Ammon's horn (tissue), 1 donor: ENCODE data around the gene CTSF.
"Not testable (repeated sequence)": the region's sequence is repeated elsewhere in the genome, so short reads cannot be mapped to it uniquely, and the experiment has no call there.

ENCODE experiments used
- DNase-seq: peaks from one replicate; pipeline ENCODE4 v3.0.0-alpha.2; 2016; ENCODE audit warnings: low spot score

Gene CTSF

GRCh38 chr11:66559142-66559865 lies 9.1 kb downstream of the CTSF start:
- DNase-seq = no peak

DNA sequence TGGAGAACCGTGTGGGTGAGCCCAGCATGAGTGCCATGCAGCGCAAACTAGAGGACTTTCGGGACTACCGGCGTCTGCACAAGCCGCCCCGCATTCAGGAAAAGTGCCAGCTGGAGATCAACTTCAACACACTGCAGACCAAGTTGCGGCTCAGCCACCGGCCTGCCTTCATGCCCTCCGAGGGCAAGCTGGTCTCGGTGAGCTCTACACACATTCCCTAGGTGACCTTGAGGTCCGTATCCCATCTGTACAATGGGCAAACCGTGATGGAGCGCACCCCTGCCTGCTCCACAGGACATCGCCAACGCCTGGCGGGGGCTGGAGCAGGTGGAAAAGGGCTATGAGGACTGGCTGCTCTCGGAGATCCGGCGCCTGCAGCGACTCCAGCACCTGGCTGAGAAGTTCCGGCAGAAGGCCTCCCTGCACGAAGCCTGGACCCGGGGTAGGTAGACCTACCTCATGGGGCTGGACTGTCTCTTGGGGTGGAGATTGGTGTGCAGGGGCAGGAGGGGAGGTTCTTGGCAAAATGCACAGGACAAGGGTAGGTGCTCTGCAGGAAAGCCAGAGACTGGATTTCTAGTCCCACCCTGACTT lies 10.6 kb downstream of the CTSF start:
- no peak for DNase-seq

DNA sequence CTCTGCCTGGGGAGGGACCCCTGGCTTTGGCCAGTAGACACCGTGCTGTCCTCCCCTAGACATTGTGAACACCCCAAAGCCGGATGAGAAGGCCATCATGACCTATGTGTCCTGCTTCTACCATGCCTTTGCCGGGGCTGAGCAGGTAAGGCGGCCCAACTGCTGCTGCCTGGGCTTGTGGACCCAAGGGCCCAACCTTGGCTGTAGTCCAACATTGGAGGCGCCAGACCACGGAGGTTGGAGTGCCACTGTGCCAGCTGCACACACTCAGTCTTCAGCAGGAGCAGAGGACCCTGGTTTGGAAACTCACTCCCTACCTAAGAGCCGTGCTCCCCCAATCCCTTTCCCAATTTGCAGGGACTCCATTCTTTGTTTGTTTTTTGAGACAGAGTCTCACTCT lies 12.3 kb downstream of the CTSF start:
- no peak for DNase-seq

GRCh38 chr11:66555416-66555815 lies 13.0 kb downstream of the CTSF start:
- DNase-seq = no peak

DNA sequence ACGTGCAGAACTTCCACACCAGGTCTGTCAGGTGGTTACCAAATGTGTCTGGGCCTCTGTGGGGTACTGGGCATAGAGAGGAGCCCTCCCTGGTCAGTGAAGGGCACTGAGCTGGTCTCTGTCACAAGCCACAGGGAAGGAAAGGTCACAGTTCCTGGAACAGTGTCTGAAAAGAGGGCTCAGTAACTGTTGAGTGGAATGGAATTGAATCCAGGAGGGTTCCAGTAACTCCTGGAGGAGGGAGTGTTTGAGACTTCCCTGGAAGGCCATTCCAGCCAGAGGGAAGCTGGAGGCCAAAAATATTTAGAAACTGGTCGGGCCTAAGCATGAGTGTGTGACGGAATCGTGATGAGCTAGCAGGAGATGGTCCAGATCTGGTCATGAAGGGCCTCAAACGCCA lies 13.8 kb downstream of the CTSF start:
- DNase-seq = no peak

DNA sequence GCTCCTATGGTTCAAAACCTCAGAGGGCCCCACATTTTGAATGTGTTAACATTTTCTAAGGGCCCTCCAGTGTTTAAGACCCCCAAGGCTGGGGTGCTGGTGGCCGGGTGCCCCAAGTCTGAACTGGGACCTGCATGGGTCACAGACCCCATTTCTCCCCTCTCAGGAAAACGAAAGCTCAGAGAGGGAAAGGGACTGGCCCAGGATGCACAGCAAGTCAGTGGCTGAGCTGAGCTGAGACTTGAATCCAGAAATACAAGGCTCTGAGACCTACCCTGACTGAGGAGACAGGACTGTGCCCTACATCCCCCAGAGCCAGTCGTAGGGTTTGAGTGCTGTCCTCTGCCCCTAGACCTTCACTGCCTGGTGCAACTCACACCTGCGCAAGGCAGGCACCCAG lies 17.5 kb downstream of the CTSF start:
- DNase-seq = no peak

GRCh38 chr11:66549696-66550095 lies 18.7 kb downstream of the CTSF start:
- no peak for DNase-seq

DNA sequence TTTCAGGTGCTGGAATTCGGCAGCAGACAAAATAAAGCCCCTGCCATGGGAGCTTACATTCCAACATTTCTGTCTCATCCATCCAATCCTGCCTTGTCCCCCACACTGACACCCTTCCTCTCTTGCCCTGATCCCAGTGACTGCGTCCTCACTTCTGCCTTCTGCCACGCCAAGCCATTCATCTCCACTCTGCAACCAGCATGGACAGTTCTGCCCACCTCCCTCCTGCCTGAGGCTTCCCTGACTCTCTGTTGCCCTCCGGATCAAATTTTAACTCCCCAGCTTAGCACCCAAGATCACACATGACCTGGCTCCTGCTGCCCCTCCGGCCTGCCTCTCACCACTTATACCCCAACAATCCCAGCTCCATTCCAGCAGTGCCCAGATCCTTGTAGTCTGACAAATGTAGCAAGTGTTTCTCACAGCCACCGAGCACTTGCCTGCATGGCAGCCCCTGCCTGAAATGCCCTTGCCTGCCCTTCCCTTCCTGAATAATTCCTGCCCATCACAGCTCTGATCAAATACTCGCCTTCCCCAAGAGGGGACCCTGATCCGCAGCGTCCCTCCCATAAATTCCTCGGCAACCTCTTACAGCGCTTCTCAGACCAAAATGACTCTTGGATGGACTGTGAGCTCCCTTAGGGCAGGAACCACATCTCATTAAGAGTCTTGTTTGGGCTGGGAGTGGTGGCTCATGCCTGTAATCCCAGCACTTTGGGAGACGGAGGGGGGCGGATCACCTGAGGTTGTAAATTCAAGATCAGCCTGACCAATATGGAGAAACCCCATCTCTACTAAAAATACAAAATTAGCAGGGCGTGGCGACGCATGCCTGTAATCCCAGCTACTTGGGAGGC lies 19.4 kb downstream of the CTSF start:
- no peak for DNase-seq

GRCh38 chr11:66548041-66548440 lies 20.4 kb downstream of the CTSF start:
- DNase-seq = no peak

GRCh38 chr11:66547662-66548009 lies 20.8 kb downstream of the CTSF start:
- no peak for DNase-seq

- no peak for DNase-seq
These were observed 21.3 kb downstream of the CTSF start for GRCh38 chr11:66546966-66547661.

DNA sequence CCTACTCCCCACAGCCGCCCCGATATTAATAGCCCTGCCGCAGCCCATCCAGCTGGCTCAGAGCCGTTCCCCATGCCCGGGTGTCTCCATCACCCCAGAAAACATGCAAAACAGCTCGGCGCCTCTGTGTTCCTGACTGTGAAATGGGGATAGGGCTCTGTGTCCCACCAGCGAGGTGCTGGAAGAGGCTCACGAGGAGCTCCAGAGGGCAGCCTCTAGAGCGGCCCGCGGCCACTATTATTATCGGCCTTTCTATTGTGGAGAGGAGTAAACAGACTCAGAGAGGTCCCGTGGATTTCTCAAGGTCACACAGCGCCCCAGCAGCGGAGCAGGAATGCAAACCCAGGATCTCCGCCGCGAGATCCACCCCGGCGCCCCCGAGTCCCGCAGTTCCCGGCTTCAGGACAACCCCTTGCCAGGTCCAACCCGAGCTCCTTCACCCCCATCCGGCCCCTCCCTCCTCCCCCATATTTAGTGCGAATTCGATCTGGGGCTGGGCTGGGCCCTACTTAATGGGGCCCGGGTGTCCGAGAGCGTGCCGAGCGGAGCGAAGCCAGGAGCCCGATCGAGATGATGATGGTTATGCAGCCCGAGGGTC lies 21.9 kb downstream of the CTSF start, which contains the start of gene ACTN3:
TSS of gene ACTN3 (plus strand) at position 536 of the 598 bp plus-strand sequence. CDS start at position 571, 35 bp downstream.
- DNase-seq = no peak

GRCh38 chr11:66545701-66546367 lies 22.6 kb downstream of the CTSF start, which contains the start of gene ZDHHC24:
ZDHHC24 (minus strand) TSS chr11:66546048; CDS start chr11:66546003, 45 bp downstream.
- DNase-seq = peak; percentile 98

DNA sequence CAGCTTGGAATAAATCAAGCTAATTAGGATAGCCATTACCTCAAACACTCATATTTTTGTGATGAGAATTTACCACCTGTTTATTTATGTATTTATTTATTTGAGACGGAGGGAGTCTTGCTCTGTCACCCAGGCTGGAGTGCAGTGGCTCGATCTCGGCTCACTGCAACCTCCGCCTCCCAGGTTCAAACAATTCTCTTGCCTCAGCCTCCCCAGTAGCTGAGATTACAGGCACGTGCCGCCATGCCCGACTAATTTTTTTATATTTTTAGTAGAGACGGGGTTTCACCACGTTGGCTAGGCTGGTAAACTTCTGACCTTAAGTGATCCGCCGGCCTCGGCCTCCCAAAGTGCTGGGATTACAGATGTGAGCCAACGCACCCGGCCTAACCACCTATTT lies 23.5 kb downstream of the CTSF start:
- DNase-seq = not testable (repeated sequence)

DNA sequence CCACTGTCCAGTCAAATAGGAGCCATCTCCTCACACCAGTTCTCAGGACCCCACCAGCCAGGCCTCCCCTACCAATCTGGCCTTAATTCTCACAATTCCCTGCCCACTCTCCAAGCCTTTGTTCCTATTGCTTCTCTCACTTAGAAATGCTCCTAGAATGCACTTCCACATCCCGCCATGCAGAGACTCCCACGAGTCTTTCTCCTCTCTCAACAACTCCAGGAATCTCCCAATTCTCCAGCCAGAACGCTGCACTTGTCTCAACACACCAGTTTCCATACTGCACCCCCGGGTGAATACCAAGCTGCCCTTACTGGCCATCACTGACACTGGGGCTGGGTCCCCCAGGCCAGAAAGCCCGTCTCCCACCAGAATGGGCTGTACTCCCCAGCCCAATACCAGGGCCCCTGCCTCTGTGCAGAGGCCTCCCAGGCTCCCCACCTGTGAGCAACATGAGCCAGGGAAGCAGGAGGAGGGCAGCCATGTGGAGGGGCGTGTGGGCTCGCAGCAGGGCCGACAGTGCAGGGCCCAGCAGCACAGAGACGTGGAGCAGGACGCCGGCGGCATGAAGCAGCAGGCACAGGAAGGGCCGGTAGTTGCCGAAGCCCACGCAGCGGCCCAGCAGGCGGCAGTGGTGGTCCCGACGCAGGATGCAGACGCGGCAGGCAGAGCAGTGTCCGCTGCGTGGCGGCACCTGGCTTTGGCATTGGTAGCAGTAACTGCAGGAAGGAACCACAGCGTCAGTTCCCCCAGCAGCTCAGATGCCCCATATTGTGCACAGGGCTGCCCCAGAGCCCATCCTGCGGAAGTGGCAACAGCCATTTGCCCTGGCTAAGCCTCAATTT lies 24.9 kb downstream of the CTSF start:
- DNase-seq = peak; percentile 34

GRCh38 chr11:66542362-66542761 lies 26.0 kb downstream of the CTSF start:
- no peak for DNase-seq

DNA sequence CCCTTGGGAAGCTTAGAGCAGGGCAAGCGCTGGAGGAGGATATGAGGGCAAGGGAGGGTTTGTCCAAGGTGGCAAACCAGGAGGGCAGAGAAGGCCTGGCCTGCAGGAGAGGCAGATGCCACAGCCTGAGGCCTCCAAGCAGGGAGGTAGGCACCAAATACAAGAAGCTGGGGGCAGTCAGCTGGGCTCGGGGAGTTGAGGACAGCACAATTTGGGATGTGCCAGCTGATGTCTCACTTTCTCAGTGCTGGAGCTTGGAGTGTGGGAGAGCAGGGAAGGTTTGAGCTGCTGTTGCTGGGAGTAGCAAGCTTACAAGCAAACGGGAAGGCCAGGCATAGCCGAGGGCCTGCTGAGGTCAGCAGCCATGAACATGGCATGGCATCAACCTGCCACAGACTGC lies 26.5 kb downstream of the CTSF start:
- no peak for DNase-seq

DNA sequence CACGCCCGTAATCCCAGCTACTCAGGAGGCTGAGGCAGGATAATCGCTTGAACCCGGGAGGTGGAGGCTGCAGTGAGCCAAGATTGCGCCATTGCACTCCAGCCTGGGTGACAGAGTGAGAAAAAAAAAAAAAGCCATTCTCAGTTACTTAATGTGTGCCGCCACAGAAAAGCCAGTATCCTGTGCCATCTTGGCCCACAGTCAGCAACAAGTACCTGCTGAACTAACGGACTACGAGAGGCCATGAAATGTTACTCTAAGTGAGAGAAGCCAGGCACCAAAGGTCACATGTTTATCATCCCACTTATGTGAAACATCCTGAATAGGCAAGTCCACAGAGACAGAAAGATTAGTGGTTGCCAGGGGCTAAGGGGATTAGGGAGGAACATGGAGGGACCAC lies 27.8 kb downstream of the CTSF start:
- DNase-seq = not testable (repeated sequence)

- DNase-seq = no peak
These were observed 28.6 kb downstream of the CTSF start for GRCh38 chr11:66539870-66540213.

DNA sequence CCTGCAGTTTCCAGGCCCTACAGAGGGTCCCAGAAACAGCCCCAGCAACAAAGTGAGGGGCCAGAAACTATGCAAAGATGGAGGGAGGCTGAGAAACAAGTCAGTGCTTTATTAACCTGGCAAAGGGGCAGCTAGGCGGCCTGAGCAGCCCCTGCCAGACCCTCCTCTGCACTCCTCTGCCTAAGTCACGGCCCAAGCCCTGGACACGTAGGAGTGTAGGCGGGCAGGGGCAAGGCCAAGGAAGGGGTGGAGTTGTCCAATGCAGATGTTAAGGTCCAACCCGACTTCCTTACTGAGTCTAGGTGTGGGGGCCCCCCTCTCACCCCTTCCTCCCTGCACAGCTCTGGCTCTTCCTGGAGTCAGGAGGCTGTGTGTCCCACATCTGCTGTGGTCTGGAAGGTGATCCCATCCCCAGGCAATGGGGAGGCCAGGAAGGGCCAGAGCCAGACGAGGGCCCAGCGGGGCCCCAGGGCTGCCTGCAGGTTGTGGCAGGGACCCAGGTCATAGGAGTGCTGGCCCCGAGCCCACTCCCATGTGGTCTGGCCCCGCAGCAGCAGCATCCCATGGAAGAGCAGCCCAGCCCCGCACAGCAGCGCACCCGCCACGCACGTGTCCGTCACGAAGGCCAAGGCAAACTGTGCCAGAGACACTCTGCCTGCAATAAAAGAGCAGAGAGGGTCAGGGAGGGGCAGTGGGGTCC lies 29.1 kb downstream of the CTSF start:
- DNase-seq = no peak
